Smooth muscle cell (in vitro differentiated cells): Measurements from ENCODE around the gene BAIAP2L2. TPM values are rescaled to one million over a fixed set of nuclear protein-coding genes. Genes with fewer than 3 reads are reported as not detected.
"Not testable (repeated sequence)": the region's sequence is repeated elsewhere in the genome, so short reads cannot be mapped to it uniquely, and the experiment has no call there.

ENCODE experiments used
- DNase-seq: peaks from one replicate; lab custom pipeline; 2025; ENCODE audit not compliant: unreplicated experiment; lab: John Stamatoyannopoulos, UW
- H2AFZ ChIP-seq: fragments of 200-600 bp; sonication (generic); 2 replicates; pipeline ENCODE4 v1.6.0; 2016; ENCODE audit warnings: antibody characterized with exemption, low read depth, mild to moderate bottlenecking
- H3F3A ChIP-seq: fragments of 200-600 bp; sonication (generic); 2 replicates; pipeline ENCODE4 v1.6.0; 2017; ENCODE audit warnings: antibody characterized with exemption, low read depth
- H3K27ac ChIP-seq: fragments of 200-600 bp; sonication (generic); 2 replicates; pipeline ENCODE4 v1.5.1; 2016; ENCODE audit warnings: low read depth, mild to moderate bottlenecking
- H3K27me3 ChIP-seq: fragments of 200-600 bp; sonication (generic); 2 replicates; pipeline ENCODE4 v1.6.1; 2016; ENCODE audit warnings: low read depth, mild to moderate bottlenecking
- H3K36me3 ChIP-seq: fragments of 200-600 bp; sonication (generic); 2 replicates; pipeline ENCODE4 v1.5.1; 2016; ENCODE audit warnings: low read depth
- H3K4me1 ChIP-seq: fragments of 200-600 bp; sonication (generic); 2 replicates; pipeline ENCODE4 v1.5.1; 2016; ENCODE audit warnings: low read depth
- H3K4me2 ChIP-seq: fragments of 200-600 bp; sonication (generic); 2 replicates; pipeline ENCODE4 v1.6.0; 2016; ENCODE audit warnings: mild to moderate bottlenecking
- H3K4me3 ChIP-seq: fragments of 200-600 bp; sonication (generic); 2 replicates; pipeline ENCODE4 v1.5.1; 2016; ENCODE audit warnings: mild to moderate bottlenecking
- H3K79me2 ChIP-seq: fragments of 200-600 bp; sonication (generic); 2 replicates; pipeline ENCODE4 v1.6.0; 2016; ENCODE audit warnings: low read depth, mild to moderate bottlenecking
- H3K9ac ChIP-seq: fragments of 200-600 bp; sonication (generic); 2 replicates; pipeline ENCODE4 v1.6.0; 2016; ENCODE audit warnings: low read depth
- H3K9me3 ChIP-seq: fragments of 200-600 bp; sonication (generic); replicated peaks from 2 replicates; pipeline ENCODE4 v1.5.1; 2016; ENCODE audit warnings: low read depth
- H4K20me1 ChIP-seq: fragments of 200-600 bp; sonication (generic); 2 replicates; pipeline ENCODE4 v1.6.0; 2016; ENCODE audit warnings: low read depth
- CTCF ChIP-seq: fragments of 200-600 bp; sonication (generic); IDR thresholded peaks from 2 replicates; pipeline ENCODE4 v1.5.1; 2017; ENCODE audit warnings: borderline replicate concordance, mild to moderate bottlenecking, antibody characterized with exemption; ENCODE audit not compliant: insufficient read depth, poor library complexity, severe bottlenecking
- WGBS: methylation state at CpG from one replicate; pipeline ENCODE4 v1.1.7; 2016; ENCODE audit warnings: low lambda C conversion rate; 5-methylcytosine and 5-hydroxymethylcytosine counted together
- polyA plus RNA-seq: library from polyadenylated mRNA; unstranded; fragments of >200 nt; fragmentation: Nextera tagmentation; extraction: Ambion mirVana; gene quantifications from 2 replicates; pipeline ENCODE4 v1.2.1, GENCODE V29; 2016
- total RNA-seq: library from RNA; depleted of rRNA; stranded (reverse); fragments of >200 nt; gene quantifications from 2 replicates; pipeline ENCODE4 v1.2.3, GENCODE V29; 2014

BAIAP2L2 gene
- total and polyA plus RNA-seq, 2 experiments from 2014 or later, result 0.13 to 1.3 TPM

GRCh38 chr22:38122616-38123015 lies 12.1 kb upstream of the BAIAP2L2 start:
- no peak for TF ChIP-seq CTCF
- WGBS, result 77% methylated on average over 5 of the region's 6 CpGs

DNA sequence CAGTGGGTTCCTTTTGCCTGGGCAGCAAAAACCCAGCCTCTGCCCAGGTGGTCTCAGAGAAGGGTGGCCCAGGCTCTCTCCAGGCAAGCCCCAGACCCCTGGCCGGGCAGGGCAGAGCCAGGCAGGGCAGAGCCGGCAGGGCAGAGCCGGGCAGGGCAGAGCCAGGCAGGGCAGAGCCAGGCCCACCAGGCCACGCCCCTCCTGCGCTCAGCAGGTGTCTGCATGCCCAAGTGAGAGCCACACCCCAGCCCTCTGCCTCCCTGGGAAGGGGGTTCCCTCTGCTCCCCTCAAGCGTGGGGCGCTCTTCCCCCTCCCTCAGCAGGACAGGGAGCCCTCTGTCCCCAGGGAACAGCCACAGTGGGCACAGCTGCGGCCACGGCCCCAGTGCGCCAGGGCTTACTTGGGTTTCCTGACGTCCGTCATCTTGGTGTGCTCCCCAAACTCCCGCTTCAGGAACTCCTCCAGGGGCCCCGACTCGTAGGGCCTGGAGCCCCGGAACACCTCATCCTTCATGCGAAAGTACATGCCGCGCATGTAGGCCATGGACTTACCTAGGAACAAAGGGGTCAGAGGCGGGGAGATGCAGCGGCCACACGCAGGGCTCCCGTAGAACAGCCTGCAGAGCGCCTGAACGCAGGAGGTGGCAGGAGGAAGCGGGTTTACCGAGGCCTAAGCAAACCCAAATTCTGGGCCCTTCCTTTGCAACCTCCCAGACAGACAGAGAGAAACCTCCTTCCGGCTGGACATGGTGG lies 10.1 kb upstream of the BAIAP2L2 start:
- no peak overlapping the region for H3K9ac ChIP-seq
- no peak for DNase-seq
- H3K4me3 ChIP-seq, result no peak overlapping the region

More at GRCh38 chr22:38122616-38123015, 12.1 kb upstream of the BAIAP2L2 start:
- DNase-seq, result no peak
- Histone ChIP-seq H4K20me1 (no peaks in the 10 kb centered on the region), H2AFZ (no peak overlapping the region), H3K4me1 (no peaks in the 10 kb centered on the region), H3K27me3 (no peaks in the 10 kb centered on the region), H3K4me3 (no peak overlapping the region), H3K36me3 (no peaks in the 10 kb centered on the region), H3F3A (no peaks in the 10 kb centered on the region), H3K9me3 (no peaks in the 10 kb centered on the region), H3K79me2 (no peaks in the 10 kb centered on the region), H3K9ac (no peak overlapping the region), H3K4me2 (no peak overlapping the region), H3K27ac (no peak overlapping the region)

GRCh38 chr22:38118747-38119146 lies 8.3 kb upstream of the BAIAP2L2 start:
- H3K36me3 ChIP-seq, H3K27me3 ChIP-seq, H3K4me1 ChIP-seq, H3F3A ChIP-seq, H3K79me2 ChIP-seq, H3K27ac ChIP-seq, H3K9ac ChIP-seq, H3K4me2 ChIP-seq, DNase-seq, H4K20me1 ChIP-seq, H3K4me3 ChIP-seq, H3K9me3 ChIP-seq, H2AFZ ChIP-seq: not testable (repeated sequence)
- WGBS, result 95% methylated on average over 2 of the region's 2 CpGs

More for the DNA sequence above, 10.1 kb upstream of the BAIAP2L2 start:
- Histone ChIP-seq H2AFZ (no peak overlapping the region), H4K20me1 (no peaks in the 10 kb centered on the region), H3K27me3 (no peaks in the 10 kb centered on the region), H3K36me3 (no peaks in the 10 kb centered on the region), H3K9me3 (no peaks in the 10 kb centered on the region), H3F3A (no peaks in the 10 kb centered on the region), H3K27ac (no peak overlapping the region), H3K4me1 (no peaks in the 10 kb centered on the region), H3K4me2 (no peak overlapping the region), H3K79me2 (no peaks in the 10 kb centered on the region)
- TF ChIP-seq CTCF, result no peak
- 94% methylated on average over 28 of the region's 28 CpGs for WGBS

GRCh38 chr22:38118182-38118581 lies 7.7 kb upstream of the BAIAP2L2 start:
- no peak overlapping the region for H3K4me3 ChIP-seq
- no peaks in the 10 kb centered on the region for H3K36me3 ChIP-seq
- H3F3A ChIP-seq, result no peaks in the 10 kb centered on the region
- no peaks in the 10 kb centered on the region for H3K79me2 ChIP-seq
- H3K9ac ChIP-seq, result no peak overlapping the region
- no peaks in the 10 kb centered on the region for H3K27me3 ChIP-seq
- no peak overlapping the region for H3K4me2 ChIP-seq
- H2AFZ ChIP-seq, result no peak overlapping the region
- no peaks in the 10 kb centered on the region for H3K4me1 ChIP-seq
- no peak for DNase-seq
- no peak overlapping the region for H3K27ac ChIP-seq
- 90% methylated on average over 3 of the region's 3 CpGs for WGBS
- H4K20me1 ChIP-seq, result no peaks in the 10 kb centered on the region
- H3K9me3 ChIP-seq, result no peaks in the 10 kb centered on the region
- TF ChIP-seq CTCF, result no peak

DNA sequence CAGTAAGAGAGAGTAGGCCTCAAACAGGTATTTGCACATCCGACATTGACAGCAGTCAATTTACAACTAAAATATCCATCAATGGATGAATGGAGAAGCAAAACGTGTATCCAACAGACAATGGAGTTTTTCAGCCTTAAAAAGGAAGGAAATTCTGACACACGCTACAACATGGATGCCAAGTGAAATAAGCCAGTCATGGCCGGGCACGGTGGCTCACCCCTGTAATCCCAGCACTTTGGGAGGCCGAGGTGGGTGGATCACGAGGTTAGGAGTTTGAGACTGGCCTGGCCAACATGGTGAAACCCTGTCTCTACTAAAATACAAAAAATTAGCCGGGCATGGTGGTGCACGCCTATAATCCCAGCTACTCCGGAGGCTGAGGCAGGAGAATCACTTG lies 7.1 kb upstream of the BAIAP2L2 start:
- not testable (repeated sequence) for H3K27ac ChIP-seq, H3K36me3 ChIP-seq, H4K20me1 ChIP-seq, H3K9me3 ChIP-seq, H3K9ac ChIP-seq, DNase-seq, H2AFZ ChIP-seq, H3K4me2 ChIP-seq, H3F3A ChIP-seq, H3K4me3 ChIP-seq, H3K4me1 ChIP-seq, H3K27me3 ChIP-seq, H3K79me2 ChIP-seq
- WGBS, result 98% methylated on average over 10 of the region's 10 CpGs
